ENCODE data around the gene ACTRT2.

Gene ACTRT2

GRCh38 chr1:3026581-3027391, 5.5 kb downstream of the ACTRT2 start:
- no peak for DNase-seq (ENCODE audit: low spot score)
- no peak for TF ChIP-seq CTCF (IDR thresholded peaks at IDR 0.05; ENCODE audit: extremely low read depth, missing control alignments)

- no peak for DNase-seq (ENCODE audit: low spot score)
- TF ChIP-seq CTCF (IDR thresholded peaks at IDR 0.05; ENCODE audit: extremely low read depth, missing control alignments): no peak
These were observed 6.5 kb downstream of the ACTRT2 start for GRCh38 chr1:3027611-3028371.

GRCh38 chr1:3028531-3029282, 7.4 kb downstream of the ACTRT2 start:
- TF ChIP-seq CTCF (IDR thresholded peaks at IDR 0.05; ENCODE audit: extremely low read depth, missing control alignments): no peak
- no peak for DNase-seq (ENCODE audit: low spot score)

GRCh38 chr1:3029481-3029961, 8.3 kb downstream of the ACTRT2 start:
- no peak for DNase-seq (ENCODE audit: low spot score)
- no peak for TF ChIP-seq CTCF (IDR thresholded peaks at IDR 0.05; ENCODE audit: extremely low read depth, missing control alignments)

- no peak for DNase-seq (ENCODE audit: low spot score)
- TF ChIP-seq CTCF (IDR thresholded peaks at IDR 0.05; ENCODE audit: extremely low read depth, missing control alignments): no peak
These were observed 8.9 kb downstream of the ACTRT2 start for GRCh38 chr1:3029991-3030662.

- TF ChIP-seq CTCF (IDR thresholded peaks at IDR 0.05; ENCODE audit: extremely low read depth, missing control alignments): no peak
- DNase-seq (ENCODE audit: low spot score): no peak
These were observed 9.6 kb downstream of the ACTRT2 start for GRCh38 chr1:3030663-3031381.

Data from GM20000 (cell line).